GM23338 (cell line): ENCODE results near the gene IRGC. TPM values are rescaled to one million over a fixed set of nuclear protein-coding genes. Genes with fewer than 3 reads are reported as not detected.

Experiments used
- ATAC-seq: fragments of 200-7000 bp; cut with Tn5 transposase; 3 replicates; pipeline ENCODE4 v1.9.1; 2020
- DNase-seq: peaks from one replicate; pipeline ENCODE4 v3.0.0-alpha.2; 2015; ENCODE audit warnings: low spot score
- H2AFZ ChIP-seq: fragments of 200-600 bp; sonication (generic); 2 replicates; pipeline ENCODE4 v1.8.0; 2016; ENCODE audit warnings: antibody characterized with exemption, mild to moderate bottlenecking, moderate library complexity
- H3F3A ChIP-seq: fragments of 200-600 bp; sonication (generic); replicated peaks from 2 replicates; pipeline ENCODE4 v1.8.0; 2017; ENCODE audit warnings: antibody characterized with exemption, mixed run types, low read depth
- H3K27ac ChIP-seq: fragments of 200-600 bp; sonication (generic); 2 replicates; pipeline ENCODE4 v1.6.1; 2016; ENCODE audit warnings: low read depth
- H3K27me3 ChIP-seq: fragments of 200-600 bp; sonication (generic); 2 replicates; pipeline ENCODE4 v1.8.0; 2016; ENCODE audit warnings: mild to moderate bottlenecking, mixed run types, moderate library complexity; ENCODE audit not compliant: insufficient read depth
- H3K36me3 ChIP-seq: fragments of 200-600 bp; sonication (generic); 2 replicates; pipeline ENCODE4 v1.8.0; 2016; ENCODE audit warnings: mild to moderate bottlenecking; ENCODE audit not compliant: insufficient read depth
- H3K4me1 ChIP-seq: fragments of 200-600 bp; sonication (generic); 2 replicates; pipeline ENCODE4 v1.8.0; 2016; ENCODE audit warnings: mild to moderate bottlenecking, moderate library complexity; ENCODE audit not compliant: insufficient read depth
- H3K4me2 ChIP-seq: fragments of 200-600 bp; sonication (generic); 2 replicates; pipeline ENCODE4 v1.7.1; 2017; ENCODE audit warnings: mixed run types
- H3K4me3 ChIP-seq: fragments of 200-600 bp; sonication (generic); 2 replicates; pipeline ENCODE4 v1.6.1; 2016; ENCODE audit warnings: mixed run types
- H3K79me2 ChIP-seq: fragments of 200-600 bp; sonication (generic); replicated peaks from 2 replicates; pipeline ENCODE4 v1.8.0; 2017; ENCODE audit warnings: mild to moderate bottlenecking; ENCODE audit not compliant: insufficient read depth
- H3K9me2 ChIP-seq: fragments of 200-600 bp; sonication (generic); 2 replicates; pipeline ENCODE4 v1.8.0; 2017; ENCODE audit not compliant: insufficient read depth
- H4K20me1 ChIP-seq: fragments of 200-600 bp; sonication (generic); replicated peaks from 2 replicates; pipeline ENCODE4 v1.8.0; 2017; ENCODE audit warnings: mild to moderate bottlenecking; ENCODE audit not compliant: insufficient read depth
- H3K27ac Mint-ChIP-seq: 2 replicates; pipeline ENCODE4 v1.8.0; 2020; ENCODE audit warnings: inconsistent platforms, mild to moderate bottlenecking, moderate library complexity, mixed read lengths
- H3K27me3 Mint-ChIP-seq: 3 replicates; pipeline ENCODE4 v1.8.0; 2022; ENCODE audit warnings: low read depth, mild to moderate bottlenecking, moderate library complexity, mixed read lengths, inconsistent platforms; ENCODE audit not compliant: insufficient read depth, poor library complexity
- H3K36me3 Mint-ChIP-seq: 3 replicates; pipeline ENCODE4 v1.8.0; 2021; ENCODE audit warnings: low read depth, mild to moderate bottlenecking, inconsistent platforms, moderate library complexity, mixed read lengths
- H3K4me1 Mint-ChIP-seq: 3 replicates; pipeline ENCODE4 v1.8.0; 2020; ENCODE audit warnings: mild to moderate bottlenecking, inconsistent platforms, mixed read lengths
- H3K4me3 Mint-ChIP-seq: 3 replicates; pipeline ENCODE4 v1.8.0; 2021; ENCODE audit warnings: moderate library complexity, mild to moderate bottlenecking, inconsistent platforms, mixed read lengths
- H3K9me3 Mint-ChIP-seq: 3 replicates; pipeline ENCODE4 v1.8.0; 2020; ENCODE audit warnings: moderate library complexity, mild to moderate bottlenecking, inconsistent platforms, mixed read lengths
- CREB1 ChIP-seq: fragments of 250-450 bp; sonication (Bioruptor Pico); IDR thresholded peaks from 2 replicates; pipeline ENCODE4 v1.5.0; 2020; ENCODE audit warnings: low read depth, mild to moderate bottlenecking, moderate library complexity
- EZH2 ChIP-seq: fragments of 200-600 bp; sonication (generic); IDR thresholded peaks from one replicate; pipeline ENCODE4 v1.8.0; 2017; ENCODE audit warnings: antibody characterized with exemption, mild to moderate bottlenecking, low read depth; ENCODE audit not compliant: unreplicated experiment
- EZH2phosphoT487 ChIP-seq: fragments of 200-600 bp; sonication (generic); IDR thresholded peaks from one replicate; pipeline ENCODE4 v1.8.1; 2018; ENCODE audit warnings: antibody characterized with exemption; ENCODE audit not compliant: unreplicated experiment
- JUNB ChIP-seq: IDR thresholded peaks from one replicate; pipeline ENCODE4 v1.6.1; 2016; ENCODE audit warnings: antibody characterized with exemption; ENCODE audit not compliant: unreplicated experiment
- NANOG ChIP-seq: IDR thresholded peaks from 2 replicates; pipeline ENCODE4 v1.6.1; 2016; ENCODE audit warnings: antibody characterized with exemption, borderline replicate concordance
- POLR2AphosphoS5 ChIP-seq: IDR thresholded peaks from 2 replicates; pipeline ENCODE4 v1.6.1; 2016; ENCODE audit warnings: antibody characterized with exemption, low read depth
- STAT1 ChIP-seq: IDR thresholded peaks from one replicate; pipeline ENCODE4 v1.6.1; 2016; ENCODE audit warnings: antibody characterized with exemption; ENCODE audit not compliant: unreplicated experiment
- ZNF114 ChIP-seq: fragments of 250-450 bp; sonication (Bioruptor Pico); IDR thresholded peaks from 2 replicates; pipeline ENCODE4 v1.5.0; 2020; ENCODE audit warnings: mild to moderate bottlenecking, moderate library complexity
- ZNF331 ChIP-seq: fragments of 250-450 bp; sonication (Bioruptor Pico); IDR thresholded peaks from 2 replicates; pipeline ENCODE4 v1.5.0; 2020; ENCODE audit warnings: low read depth, mild to moderate bottlenecking, moderate library complexity
- polyA plus RNA-seq: library from polyadenylated mRNA; unstranded; fragments of >200 nt; fragmentation: Nextera tagmentation; extraction: Ambion mirVana; gene quantifications from 2 replicates; pipeline ENCODE4 v1.2.1, GENCODE V29; 2016
- total RNA-seq: library from RNA; depleted of rRNA; stranded (reverse); fragments of >200 nt; shearing (Covaris generic); gene quantifications from 2 replicates; pipeline ENCODE4 v1.2.3, GENCODE V29; 2014
- TF ChIP-seq, protein P1 (sequence below): IDR thresholded peaks from one replicate; pipeline ENCODE4 v1.6.1; 2018; ENCODE audit warnings: antibody characterized with exemption; ENCODE audit not compliant: unreplicated experiment
- TF ChIP-seq, protein P2 (sequence below): fragments of 250-450 bp; sonication (Bioruptor Pico); IDR thresholded peaks from 2 replicates; pipeline ENCODE4 v1.5.0; 2020; ENCODE audit warnings: mild to moderate bottlenecking, moderate library complexity
- TF ChIP-seq, protein P3 (sequence below), 2 experiments: fragments of 200-600 bp in 1 of 2; sonication (generic) in 1 of 2; conservative IDR thresholded peaks; 2 replicates each; pipeline versions ENCODE4 v1.5.1 to v1.6.1; 2016 to 2017; ENCODE audit warnings: antibody characterized with exemption in 2 of 2, low read depth in 2 of 2, mild to moderate bottlenecking in 2 of 2, moderate library complexity in 1 of 2
- TF ChIP-seq, protein P4 (sequence below): IDR thresholded peaks from 2 replicates; pipeline ENCODE4 v1.6.1; 2016; ENCODE audit warnings: antibody characterized with exemption

Gene IRGC
- total and polyA plus RNA-seq, 2 experiments from 2014 or later = not detected

DNA sequence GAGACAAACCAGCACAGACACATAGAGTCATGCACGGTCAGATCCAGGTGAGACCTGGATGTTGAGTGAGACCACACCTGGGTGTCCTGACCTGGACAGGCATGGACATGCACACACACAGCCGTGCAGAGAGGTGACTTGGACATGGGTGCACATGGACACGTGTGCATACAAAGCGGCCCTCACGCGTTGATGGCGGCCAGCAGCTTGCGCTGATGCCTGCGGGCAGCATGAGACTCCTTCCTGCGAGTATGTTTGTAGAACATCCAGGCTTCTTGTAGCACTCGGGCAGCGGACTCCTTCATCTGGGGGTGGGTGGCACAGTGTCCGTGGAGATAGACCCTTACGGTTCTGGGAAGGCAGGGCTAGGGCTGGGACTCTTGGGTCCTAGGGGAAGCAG, 53.4 kb downstream of the IRGC start:
- H3K4me3 ChIP-seq = no peak overlapping the region
- H3K79me2 ChIP-seq = no peaks in the 10 kb centered on the region
- no peaks in the 10 kb centered on the region for H3K36me3 ChIP-seq
- H3K27ac ChIP-seq = no peak overlapping the region
- no peaks in the 10 kb centered on the region for H3F3A ChIP-seq
- no peak overlapping the region for H3K4me3 Mint-ChIP-seq
- no peaks in the 10 kb centered on the region for H3K9me2 ChIP-seq
- TF ChIP-seq POLR2AphosphoS5 = no peak
- TF ChIP-seq CREB1 (CRISPR knock-in tag) = no peak
- no peak for TF ChIP-seq ZNF331
- TF ChIP-seq, protein P1, sequence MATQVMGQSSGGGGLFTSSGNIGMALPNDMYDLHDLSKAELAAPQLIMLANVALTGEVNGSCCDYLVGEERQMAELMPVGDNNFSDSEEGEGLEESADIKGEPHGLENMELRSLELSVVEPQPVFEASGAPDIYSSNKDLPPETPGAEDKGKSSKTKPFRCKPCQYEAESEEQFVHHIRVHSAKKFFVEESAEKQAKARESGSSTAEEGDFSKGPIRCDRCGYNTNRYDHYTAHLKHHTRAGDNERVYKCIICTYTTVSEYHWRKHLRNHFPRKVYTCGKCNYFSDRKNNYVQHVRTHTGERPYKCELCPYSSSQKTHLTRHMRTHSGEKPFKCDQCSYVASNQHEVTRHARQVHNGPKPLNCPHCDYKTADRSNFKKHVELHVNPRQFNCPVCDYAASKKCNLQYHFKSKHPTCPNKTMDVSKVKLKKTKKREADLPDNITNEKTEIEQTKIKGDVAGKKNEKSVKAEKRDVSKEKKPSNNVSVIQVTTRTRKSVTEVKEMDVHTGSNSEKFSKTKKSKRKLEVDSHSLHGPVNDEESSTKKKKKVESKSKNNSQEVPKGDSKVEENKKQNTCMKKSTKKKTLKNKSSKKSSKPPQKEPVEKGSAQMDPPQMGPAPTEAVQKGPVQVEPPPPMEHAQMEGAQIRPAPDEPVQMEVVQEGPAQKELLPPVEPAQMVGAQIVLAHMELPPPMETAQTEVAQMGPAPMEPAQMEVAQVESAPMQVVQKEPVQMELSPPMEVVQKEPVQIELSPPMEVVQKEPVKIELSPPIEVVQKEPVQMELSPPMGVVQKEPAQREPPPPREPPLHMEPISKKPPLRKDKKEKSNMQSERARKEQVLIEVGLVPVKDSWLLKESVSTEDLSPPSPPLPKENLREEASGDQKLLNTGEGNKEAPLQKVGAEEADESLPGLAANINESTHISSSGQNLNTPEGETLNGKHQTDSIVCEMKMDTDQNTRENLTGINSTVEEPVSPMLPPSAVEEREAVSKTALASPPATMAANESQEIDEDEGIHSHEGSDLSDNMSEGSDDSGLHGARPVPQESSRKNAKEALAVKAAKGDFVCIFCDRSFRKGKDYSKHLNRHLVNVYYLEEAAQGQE = no peak
- TF ChIP-seq NANOG = no peak
- no peak for TF ChIP-seq JUNB
- TF ChIP-seq EZH2 = no peak
- TF ChIP-seq, protein P2, sequence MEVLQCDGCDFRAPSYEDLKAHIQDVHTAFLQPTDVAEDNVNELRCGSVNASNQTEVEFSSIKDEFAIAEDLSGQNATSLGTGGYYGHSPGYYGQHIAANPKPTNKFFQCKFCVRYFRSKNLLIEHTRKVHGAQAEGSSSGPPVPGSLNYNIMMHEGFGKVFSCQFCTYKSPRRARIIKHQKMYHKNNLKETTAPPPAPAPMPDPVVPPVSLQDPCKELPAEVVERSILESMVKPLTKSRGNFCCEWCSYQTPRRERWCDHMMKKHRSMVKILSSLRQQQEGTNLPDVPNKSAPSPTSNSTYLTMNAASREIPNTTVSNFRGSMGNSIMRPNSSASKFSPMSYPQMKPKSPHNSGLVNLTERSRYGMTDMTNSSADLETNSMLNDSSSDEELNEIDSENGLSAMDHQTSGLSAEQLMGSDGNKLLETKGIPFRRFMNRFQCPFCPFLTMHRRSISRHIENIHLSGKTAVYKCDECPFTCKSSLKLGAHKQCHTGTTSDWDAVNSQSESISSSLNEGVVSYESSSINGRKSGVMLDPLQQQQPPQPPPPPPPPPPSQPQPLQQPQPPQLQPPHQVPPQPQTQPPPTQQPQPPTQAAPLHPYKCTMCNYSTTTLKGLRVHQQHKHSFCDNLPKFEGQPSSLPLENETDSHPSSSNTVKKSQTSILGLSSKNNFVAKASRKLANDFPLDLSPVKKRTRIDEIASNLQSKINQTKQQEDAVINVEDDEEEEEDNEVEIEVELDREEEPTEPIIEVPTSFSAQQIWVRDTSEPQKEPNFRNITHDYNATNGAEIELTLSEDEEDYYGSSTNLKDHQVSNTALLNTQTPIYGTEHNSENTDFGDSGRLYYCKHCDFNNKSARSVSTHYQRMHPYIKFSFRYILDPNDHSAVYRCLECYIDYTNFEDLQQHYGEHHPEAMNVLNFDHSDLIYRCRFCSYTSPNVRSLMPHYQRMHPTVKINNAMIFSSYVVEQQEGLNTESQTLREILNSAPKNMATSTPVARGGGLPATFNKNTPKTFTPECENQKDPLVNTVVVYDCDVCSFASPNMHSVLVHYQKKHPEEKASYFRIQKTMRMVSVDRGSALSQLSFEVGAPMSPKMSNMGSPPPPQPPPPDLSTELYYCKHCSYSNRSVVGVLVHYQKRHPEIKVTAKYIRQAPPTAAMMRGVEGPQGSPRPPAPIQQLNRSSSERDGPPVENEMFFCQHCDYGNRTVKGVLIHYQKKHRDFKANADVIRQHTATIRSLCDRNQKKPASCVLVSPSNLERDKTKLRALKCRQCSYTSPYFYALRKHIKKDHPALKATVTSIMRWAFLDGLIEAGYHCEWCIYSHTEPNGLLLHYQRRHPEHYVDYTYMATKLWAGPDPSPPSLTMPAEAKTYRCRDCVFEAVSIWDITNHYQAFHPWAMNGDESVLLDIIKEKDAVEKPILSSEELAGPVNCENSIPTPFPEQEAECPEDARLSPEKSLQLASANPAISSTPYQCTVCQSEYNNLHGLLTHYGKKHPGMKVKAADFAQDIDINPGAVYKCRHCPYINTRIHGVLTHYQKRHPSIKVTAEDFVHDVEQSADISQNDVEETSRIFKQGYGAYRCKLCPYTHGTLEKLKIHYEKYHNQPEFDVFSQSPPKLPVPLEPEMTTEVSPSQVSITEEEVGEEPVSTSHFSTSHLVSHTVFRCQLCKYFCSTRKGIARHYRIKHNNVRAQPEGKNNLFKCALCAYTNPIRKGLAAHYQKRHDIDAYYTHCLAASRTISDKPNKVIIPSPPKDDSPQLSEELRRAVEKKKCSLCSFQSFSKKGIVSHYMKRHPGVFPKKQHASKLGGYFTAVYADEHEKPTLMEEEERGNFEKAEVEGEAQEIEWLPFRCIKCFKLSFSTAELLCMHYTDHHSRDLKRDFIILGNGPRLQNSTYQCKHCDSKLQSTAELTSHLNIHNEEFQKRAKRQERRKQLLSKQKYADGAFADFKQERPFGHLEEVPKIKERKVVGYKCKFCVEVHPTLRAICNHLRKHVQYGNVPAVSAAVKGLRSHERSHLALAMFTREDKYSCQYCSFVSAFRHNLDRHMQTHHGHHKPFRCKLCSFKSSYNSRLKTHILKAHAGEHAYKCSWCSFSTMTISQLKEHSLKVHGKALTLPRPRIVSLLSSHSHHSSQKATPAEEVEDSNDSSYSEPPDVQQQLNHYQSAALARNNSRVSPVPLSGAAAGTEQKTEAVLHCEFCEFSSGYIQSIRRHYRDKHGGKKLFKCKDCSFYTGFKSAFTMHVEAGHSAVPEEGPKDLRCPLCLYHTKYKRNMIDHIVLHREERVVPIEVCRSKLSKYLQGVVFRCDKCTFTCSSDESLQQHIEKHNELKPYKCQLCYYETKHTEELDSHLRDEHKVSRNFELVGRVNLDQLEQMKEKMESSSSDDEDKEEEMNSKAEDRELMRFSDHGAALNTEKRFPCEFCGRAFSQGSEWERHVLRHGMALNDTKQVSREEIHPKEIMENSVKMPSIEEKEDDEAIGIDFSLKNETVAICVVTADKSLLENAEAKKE (CRISPR knock-in tag) = no peak
- no peak for TF ChIP-seq EZH2phosphoT487
- TF ChIP-seq ZNF114 (CRISPR knock-in tag) = no peak
- TF ChIP-seq, protein P3, sequence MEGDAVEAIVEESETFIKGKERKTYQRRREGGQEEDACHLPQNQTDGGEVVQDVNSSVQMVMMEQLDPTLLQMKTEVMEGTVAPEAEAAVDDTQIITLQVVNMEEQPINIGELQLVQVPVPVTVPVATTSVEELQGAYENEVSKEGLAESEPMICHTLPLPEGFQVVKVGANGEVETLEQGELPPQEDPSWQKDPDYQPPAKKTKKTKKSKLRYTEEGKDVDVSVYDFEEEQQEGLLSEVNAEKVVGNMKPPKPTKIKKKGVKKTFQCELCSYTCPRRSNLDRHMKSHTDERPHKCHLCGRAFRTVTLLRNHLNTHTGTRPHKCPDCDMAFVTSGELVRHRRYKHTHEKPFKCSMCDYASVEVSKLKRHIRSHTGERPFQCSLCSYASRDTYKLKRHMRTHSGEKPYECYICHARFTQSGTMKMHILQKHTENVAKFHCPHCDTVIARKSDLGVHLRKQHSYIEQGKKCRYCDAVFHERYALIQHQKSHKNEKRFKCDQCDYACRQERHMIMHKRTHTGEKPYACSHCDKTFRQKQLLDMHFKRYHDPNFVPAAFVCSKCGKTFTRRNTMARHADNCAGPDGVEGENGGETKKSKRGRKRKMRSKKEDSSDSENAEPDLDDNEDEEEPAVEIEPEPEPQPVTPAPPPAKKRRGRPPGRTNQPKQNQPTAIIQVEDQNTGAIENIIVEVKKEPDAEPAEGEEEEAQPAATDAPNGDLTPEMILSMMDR (conservative IDR thresholded peaks at IDR 0.05; ENCODE audit: low read depth in 2 of 2) = no peak
- TF ChIP-seq, protein P4, sequence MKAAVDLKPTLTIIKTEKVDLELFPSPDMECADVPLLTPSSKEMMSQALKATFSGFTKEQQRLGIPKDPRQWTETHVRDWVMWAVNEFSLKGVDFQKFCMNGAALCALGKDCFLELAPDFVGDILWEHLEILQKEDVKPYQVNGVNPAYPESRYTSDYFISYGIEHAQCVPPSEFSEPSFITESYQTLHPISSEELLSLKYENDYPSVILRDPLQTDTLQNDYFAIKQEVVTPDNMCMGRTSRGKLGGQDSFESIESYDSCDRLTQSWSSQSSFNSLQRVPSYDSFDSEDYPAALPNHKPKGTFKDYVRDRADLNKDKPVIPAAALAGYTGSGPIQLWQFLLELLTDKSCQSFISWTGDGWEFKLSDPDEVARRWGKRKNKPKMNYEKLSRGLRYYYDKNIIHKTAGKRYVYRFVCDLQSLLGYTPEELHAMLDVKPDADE = no peak
- TF ChIP-seq STAT1 = no peak
- peaks cover 23% of the 10 kb centered on the region for H3K4me1 Mint-ChIP-seq
- no peaks in the 10 kb centered on the region for H4K20me1 ChIP-seq
- ATAC-seq = no peak
- no peak for DNase-seq
- H3K27ac Mint-ChIP-seq = no peak overlapping the region
- H3K27me3 ChIP-seq = peaks cover 29% of the 10 kb centered on the region
- no peak overlapping the region for H2AFZ ChIP-seq
- H3K4me2 ChIP-seq = no peak overlapping the region
- H3K9me3 Mint-ChIP-seq = no peaks in the 10 kb centered on the region; the same call in 2 of the 3 replicates
- H3K4me1 ChIP-seq = peaks cover 13% of the 10 kb centered on the region; the same call in 1 of the 2 replicates
- no peaks in the 10 kb centered on the region for H3K36me3 Mint-ChIP-seq
- peaks cover 40% of the 10 kb centered on the region for H3K27me3 Mint-ChIP-seq
